HepG2 (cell line): ENCODE data around the gene KIF26B.

Experiments used
- ADNP ChIP-seq: sonication (generic); formaldehyde crosslinking; IDR thresholded peaks from 2 replicates; pipeline ENCODE4 v1.4.0; 2020; ENCODE audit warnings: missing genetic modification reagents
- CEBPB ChIP-seq: IDR thresholded peaks from 2 replicates; pipeline ENCODE4 v1.6.1; 2011; ENCODE audit warnings: low read depth, low read length, improper control_type of control experiment, borderline replicate concordance
- CTCF ChIP-seq: sonication (generic); formaldehyde crosslinking; IDR thresholded peaks from 2 replicates; pipeline ENCODE4 v1.5.0; 2020; ENCODE audit warnings: mild to moderate bottlenecking, missing genetic modification reagents, moderate library complexity
- EZH2 ChIP-seq: conservative IDR thresholded peaks from 2 replicates; pipeline ENCODE4 v1.6.1; 2012; ENCODE audit warnings: mild to moderate bottlenecking, low read depth, low read length, moderate library complexity
- JDP2 ChIP-seq: sonication (generic); formaldehyde crosslinking; IDR thresholded peaks from 2 replicates; pipeline ENCODE4 v1.8.1; 2022; ENCODE audit warnings: missing genetic modification reagents, borderline replicate concordance
- JUN ChIP-seq: sonication (generic); formaldehyde crosslinking; IDR thresholded peaks from 2 replicates; pipeline ENCODE4 v1.4.0; 2020; ENCODE audit warnings: mild to moderate bottlenecking, missing genetic modification reagents
- MAFG ChIP-seq: sonication (generic); formaldehyde crosslinking; IDR thresholded peaks from 2 replicates; pipeline ENCODE4 v1.5.1; 2020; ENCODE audit warnings: mild to moderate bottlenecking, missing genetic modification reagents
- MAX ChIP-seq: IDR thresholded peaks from 2 replicates; pipeline ENCODE4 v1.6.1; 2012; ENCODE audit warnings: inconsistent platforms
- YY1 ChIP-seq: IDR thresholded peaks from 2 replicates; pipeline ENCODE4 v1.6.1; 2011; ENCODE audit warnings: low read length, low read depth, moderate library complexity, mild to moderate bottlenecking; ENCODE audit not compliant: insufficient read depth, insufficient replicate concordance
- ZBTB3 ChIP-seq: sonication (generic); formaldehyde crosslinking; IDR thresholded peaks from 2 replicates; pipeline ENCODE4 v1.4.0; 2020; ENCODE audit warnings: low read depth, mild to moderate bottlenecking, moderate library complexity, missing genetic modification reagents, borderline replicate concordance
- ZKSCAN1 ChIP-seq: fragments of 150-350 bp; IDR thresholded peaks from 2 replicates; pipeline ENCODE4 v1.6.1; 2014; ENCODE audit warnings: low read length

- TF ChIP-seq MAFG (CRISPR knock-in tag): no peak
- no peak for TF ChIP-seq ADNP (CRISPR knock-in tag)
- no peak for TF ChIP-seq CEBPB
- no peak for TF ChIP-seq CTCF
- TF ChIP-seq JUN (CRISPR knock-in tag): no peak
- TF ChIP-seq ZBTB3 (CRISPR knock-in tag): no peak
- no peak for TF ChIP-seq EZH2
- no peak for TF ChIP-seq YY1
- no peak for TF ChIP-seq JDP2 (CRISPR knock-in tag)
- TF ChIP-seq ZKSCAN1: no peak
- no peak for TF ChIP-seq MAX
These were observed 105.5 kb downstream of the KIF26B start for GRCh38 chr1:245260110-245260882.
